SU-DHL-6 (cell line): ENCODE data around the gene HOXD9.

ENCODE experiments used
- H2AFZ ChIP-seq: fragments of 200-600 bp; sonication (generic); 2 replicates; pipeline ENCODE4 v1.6.1; 2014; ENCODE audit warnings: low read depth, mild to moderate bottlenecking, moderate library complexity, mixed read lengths, antibody characterized with exemption, low read length; ENCODE audit not compliant: severe bottlenecking
- H3F3A ChIP-seq: fragments of 200-600 bp; shearing (Covaris generic); 2 replicates; pipeline ENCODE4 v1.6.0; 2016; ENCODE audit warnings: antibody characterized with exemption, mild to moderate bottlenecking; ENCODE audit not compliant: insufficient read depth
- H3K27ac ChIP-seq: fragments of 200-600 bp; sonication (generic); 2 replicates; pipeline ENCODE4 v1.5.1; 2016; ENCODE audit warnings: low read depth, mild to moderate bottlenecking, low read length, moderate library complexity, mixed read lengths
- H3K27me3 ChIP-seq: fragments of 200-600 bp; sonication (generic), shearing (Covaris generic); 2 replicates; pipeline ENCODE4 v1.6.0; 2014; ENCODE audit warnings: mild to moderate bottlenecking, low read length
- H3K36me3 ChIP-seq: fragments of 200-600 bp; sonication (generic); 2 replicates; pipeline ENCODE4 v1.6.1; 2014; ENCODE audit warnings: mild to moderate bottlenecking, low read length, mixed read lengths
- H3K4me2 ChIP-seq: fragments of 300-600, 200-600 bp; shearing (Covaris generic), sonication (generic); 2 replicates; pipeline ENCODE4 v1.6.0; 2014; ENCODE audit warnings: low read length, low read depth, mild to moderate bottlenecking; ENCODE audit not compliant: poor library complexity, severe bottlenecking
- H3K4me3 ChIP-seq: fragments of 200-600 bp; sonication (generic); 2 replicates; pipeline ENCODE4 v1.5.1; 2014; ENCODE audit warnings: antibody characterized with exemption, low read length, mild to moderate bottlenecking, mixed read lengths; ENCODE audit not compliant: insufficient read depth, poor library complexity, severe bottlenecking
- H3K79me2 ChIP-seq: fragments of 200-600 bp; sonication (generic); 2 replicates; pipeline ENCODE4 v1.6.1; 2014; ENCODE audit warnings: mild to moderate bottlenecking, low read length, moderate library complexity; ENCODE audit not compliant: insufficient read depth
- H3K9ac ChIP-seq: fragments of 200-600 bp; sonication (generic); 2 replicates; pipeline ENCODE4 v1.7.0; 2014; ENCODE audit warnings: mild to moderate bottlenecking, low read length
- H3K9me2 ChIP-seq: fragments of 200-600 bp; sonication (generic); replicated peaks from 2 replicates; pipeline ENCODE4 v1.6.1; 2014; ENCODE audit warnings: low read length; ENCODE audit not compliant: insufficient read depth
- H3K9me3 ChIP-seq: fragments of 200-600 bp; sonication (generic); 2 replicates; pipeline ENCODE4 v1.6.1; 2014; ENCODE audit warnings: low read length, mixed read lengths; ENCODE audit not compliant: insufficient read depth
- H4K20me1 ChIP-seq: fragments of 200-600 bp; sonication (generic); 2 replicates; pipeline ENCODE4 v1.6.1; 2014; ENCODE audit warnings: low read depth, mild to moderate bottlenecking, antibody characterized with exemption, low read length, moderate library complexity, mixed read lengths
- CTCF ChIP-seq: fragments of 200-600 bp; sonication (generic); IDR thresholded peaks from one replicate; pipeline ENCODE4 v1.5.1; 2017; ENCODE audit warnings: antibody characterized with exemption, mild to moderate bottlenecking, low read length, moderate library complexity; ENCODE audit not compliant: insufficient read depth, poor library complexity, severe bottlenecking
- EZH2phosphoT487 ChIP-seq: fragments of 200-600 bp; sonication (generic), shearing (Covaris generic); conservative IDR thresholded peaks from 2 replicates; pipeline ENCODE4 v1.6.1; 2018; ENCODE audit warnings: mild to moderate bottlenecking, antibody characterized with exemption, low read length, moderate library complexity, mixed read lengths

The HOXD9 gene

DNA sequence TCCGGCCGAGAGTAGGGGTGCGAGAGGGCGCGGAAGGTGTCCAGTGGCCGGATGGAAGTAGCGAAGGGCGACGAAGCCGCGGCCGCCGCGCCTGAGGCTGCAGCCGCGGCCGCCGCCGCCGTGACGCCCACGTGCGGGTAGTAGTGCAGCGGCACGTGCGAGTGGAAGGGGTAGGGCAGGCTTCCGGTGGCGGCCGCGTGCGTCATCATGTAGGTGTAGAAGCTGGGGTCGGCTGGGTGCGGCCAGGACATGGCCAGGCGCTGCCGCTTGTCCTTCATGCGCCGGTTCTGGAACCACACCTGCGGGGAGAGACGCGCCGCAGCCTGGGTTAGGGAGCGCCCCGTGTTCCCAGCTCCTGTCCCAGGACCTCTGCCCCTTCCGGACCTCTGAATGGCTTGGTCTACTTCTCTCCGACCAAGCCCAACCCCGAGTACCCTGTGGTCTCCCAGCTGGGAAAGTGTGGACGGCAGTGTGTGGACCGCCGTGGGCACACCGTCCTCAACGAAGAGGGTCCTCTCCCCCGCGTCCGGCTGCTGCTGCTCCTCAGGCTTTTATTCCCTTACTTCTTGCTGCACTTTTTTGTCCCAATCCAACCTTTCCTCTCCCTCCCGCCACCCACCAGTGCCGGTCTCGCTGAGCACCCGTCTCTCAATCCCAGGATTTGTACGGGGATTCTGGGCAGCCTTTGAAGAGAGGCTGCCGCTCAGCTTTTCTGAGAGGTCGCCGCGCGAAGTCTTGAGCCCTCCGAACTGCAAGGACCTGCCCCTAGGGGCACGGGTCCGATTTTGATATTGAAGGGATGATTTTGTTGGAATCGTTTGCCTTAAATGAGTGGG, 41.8 kb upstream of the HOXD9 start:
- Histone ChIP-seq H3F3A (no peaks in the 10 kb centered on the region), H4K20me1 (no peaks in the 10 kb centered on the region), H2AFZ (no peak overlapping the region), H3K9ac (no peak overlapping the region), H3K79me2 (no peaks in the 10 kb centered on the region), H3K27ac (no peak overlapping the region), H3K9me2 (no peaks in the 10 kb centered on the region), H3K27me3 (no peaks in the 10 kb centered on the region), H3K36me3 (no peaks in the 10 kb centered on the region), H3K4me2 (no peak overlapping the region), H3K4me3 (no peak overlapping the region), H3K9me3 (no peaks in the 10 kb centered on the region)
- TF ChIP-seq EZH2phosphoT487 (no peak), CTCF (no peak)

- Histone ChIP-seq H3K36me3 (no peaks in the 10 kb centered on the region), H3K4me3 (no peak overlapping the region), H3K27ac (no peak overlapping the region), H3K27me3 (no peaks in the 10 kb centered on the region), H3K9ac (no peak overlapping the region), H3F3A (no peaks in the 10 kb centered on the region), H2AFZ (no peak overlapping the region), H3K79me2 (no peaks in the 10 kb centered on the region), H3K9me3 (no peaks in the 10 kb centered on the region), H3K4me2 (no peak overlapping the region), H4K20me1 (no peaks in the 10 kb centered on the region), H3K9me2 (no peaks in the 10 kb centered on the region)
- TF ChIP-seq EZH2phosphoT487 (no peak), CTCF (no peak)
Measured at GRCh38 chr2:176081376-176081836, 41.1 kb upstream of the HOXD9 start.

- H3F3A ChIP-seq, result no peaks in the 10 kb centered on the region
- H3K9me2 ChIP-seq, result no peaks in the 10 kb centered on the region
- no peaks in the 10 kb centered on the region for H3K79me2 ChIP-seq
- no peaks in the 10 kb centered on the region for H3K36me3 ChIP-seq
- H3K9me3 ChIP-seq, result no peaks in the 10 kb centered on the region
- no peak overlapping the region for H3K4me3 ChIP-seq
- H2AFZ ChIP-seq, result no peak overlapping the region
- no peaks in the 10 kb centered on the region for H4K20me1 ChIP-seq
- no peak overlapping the region for H3K9ac ChIP-seq
- no peaks in the 10 kb centered on the region for H3K27me3 ChIP-seq
- H3K4me2 ChIP-seq, result no peak overlapping the region
- no peak overlapping the region for H3K27ac ChIP-seq
- no peak for TF ChIP-seq CTCF
- TF ChIP-seq EZH2phosphoT487, result no peak
Measured at GRCh38 chr2:176081837-176082524, 40.5 kb upstream of the HOXD9 start.
